GM12801 (cell line): ENCODE measurements around the gene MAFG.

Experiments
- TF ChIP-seq, protein P1 (sequence below): IDR thresholded peaks from one replicate; pipeline ENCODE4 v1.5.1; 2011; ENCODE audit warnings: control low read depth; ENCODE audit not compliant: insufficient read length; ENCODE audit errors: extremely low read depth

MAFG gene

DNA sequence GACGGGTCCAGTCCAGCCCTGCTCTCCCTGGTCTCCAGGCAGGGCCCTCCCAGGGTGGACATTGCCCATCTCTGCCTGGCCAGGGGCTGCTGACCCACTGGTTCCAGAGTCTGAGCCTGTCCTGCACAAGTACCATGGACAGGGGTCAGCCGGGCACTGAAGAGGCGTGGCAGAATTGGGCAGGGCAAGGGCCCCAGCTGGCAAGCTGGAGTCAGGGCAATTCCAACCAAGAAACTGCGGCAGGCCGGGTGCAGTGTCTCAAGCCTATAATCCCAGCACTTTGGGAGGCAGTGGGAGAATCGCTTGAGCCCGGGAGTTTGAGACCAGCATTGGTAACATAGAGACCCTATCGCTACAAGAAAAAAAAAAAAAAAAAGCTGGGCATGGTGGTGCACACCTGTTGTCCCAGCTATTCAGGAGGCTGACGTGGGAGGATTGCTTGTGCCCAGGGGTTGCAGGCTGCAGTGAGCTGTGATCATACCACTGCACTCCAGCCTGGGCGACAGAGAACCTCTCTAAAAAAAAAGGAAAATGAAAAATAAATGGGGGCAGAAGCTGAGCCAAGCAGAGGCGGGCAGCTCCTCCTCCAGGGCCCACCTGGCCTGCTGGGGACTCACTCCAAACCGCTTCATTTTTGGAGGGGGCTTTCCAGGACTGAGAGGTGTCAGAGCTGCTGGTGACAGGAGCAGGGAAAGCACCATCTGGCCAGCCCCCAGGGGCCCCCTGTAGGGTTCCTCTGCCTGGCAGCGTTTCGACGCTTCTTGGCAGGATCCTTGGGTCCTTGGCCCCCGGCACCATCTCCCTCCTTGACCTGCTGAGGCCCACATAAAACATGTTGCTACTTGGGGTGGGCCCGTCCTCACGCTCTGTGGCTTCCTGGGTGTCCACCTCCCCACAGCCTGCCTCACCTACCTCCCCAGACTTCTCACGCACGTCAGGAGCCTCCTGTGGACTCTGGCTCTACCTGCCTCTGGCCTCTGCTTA, 2.9 kb upstream of the MAFG start:
- TF ChIP-seq, protein P1, sequence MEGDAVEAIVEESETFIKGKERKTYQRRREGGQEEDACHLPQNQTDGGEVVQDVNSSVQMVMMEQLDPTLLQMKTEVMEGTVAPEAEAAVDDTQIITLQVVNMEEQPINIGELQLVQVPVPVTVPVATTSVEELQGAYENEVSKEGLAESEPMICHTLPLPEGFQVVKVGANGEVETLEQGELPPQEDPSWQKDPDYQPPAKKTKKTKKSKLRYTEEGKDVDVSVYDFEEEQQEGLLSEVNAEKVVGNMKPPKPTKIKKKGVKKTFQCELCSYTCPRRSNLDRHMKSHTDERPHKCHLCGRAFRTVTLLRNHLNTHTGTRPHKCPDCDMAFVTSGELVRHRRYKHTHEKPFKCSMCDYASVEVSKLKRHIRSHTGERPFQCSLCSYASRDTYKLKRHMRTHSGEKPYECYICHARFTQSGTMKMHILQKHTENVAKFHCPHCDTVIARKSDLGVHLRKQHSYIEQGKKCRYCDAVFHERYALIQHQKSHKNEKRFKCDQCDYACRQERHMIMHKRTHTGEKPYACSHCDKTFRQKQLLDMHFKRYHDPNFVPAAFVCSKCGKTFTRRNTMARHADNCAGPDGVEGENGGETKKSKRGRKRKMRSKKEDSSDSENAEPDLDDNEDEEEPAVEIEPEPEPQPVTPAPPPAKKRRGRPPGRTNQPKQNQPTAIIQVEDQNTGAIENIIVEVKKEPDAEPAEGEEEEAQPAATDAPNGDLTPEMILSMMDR = no peak

DNA sequence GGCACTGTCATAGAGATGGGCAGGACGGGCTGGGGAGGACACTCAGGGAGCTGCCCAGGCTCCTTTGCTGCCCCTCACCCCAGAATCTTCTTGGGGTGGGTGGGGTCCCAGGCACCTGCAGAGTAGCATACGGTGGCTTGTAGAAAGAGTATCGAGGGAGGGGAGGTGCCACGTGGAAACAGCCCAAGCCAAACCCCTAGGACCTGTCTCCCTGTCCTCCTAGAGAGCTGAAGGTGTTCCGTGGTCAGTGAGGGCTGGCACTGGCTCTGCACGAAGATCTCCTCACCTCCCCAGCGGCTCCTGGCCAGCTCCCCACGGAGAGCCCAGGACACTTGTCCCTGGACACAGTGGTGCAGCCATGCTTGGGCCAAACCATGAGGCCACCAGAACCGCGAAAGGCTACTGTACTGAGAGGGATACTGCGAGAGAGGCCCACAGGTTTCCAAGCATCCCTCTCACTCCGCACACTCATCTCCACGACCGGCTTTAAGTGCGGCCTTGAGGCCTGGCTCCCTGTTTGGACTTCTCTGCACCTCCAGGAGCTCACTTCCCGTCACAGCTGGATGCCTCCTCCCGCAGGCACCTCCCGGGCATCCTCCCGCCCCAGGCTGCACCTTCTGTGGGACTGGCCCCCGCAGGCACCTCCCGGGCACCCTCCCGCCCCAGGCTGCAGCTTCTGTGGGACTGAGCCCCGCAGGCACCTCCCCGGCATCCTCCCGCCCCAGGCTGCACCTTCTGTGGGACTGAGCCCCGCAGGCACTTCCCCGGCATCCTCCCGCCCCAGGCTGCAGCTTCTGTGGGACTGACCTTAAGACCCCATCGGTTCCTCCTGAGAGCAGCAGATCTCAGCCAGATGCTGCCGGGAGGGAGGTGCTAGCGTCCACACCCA, 2.0 kb upstream of the MAFG start:
- TF ChIP-seq, protein P1 = no peak

DNA sequence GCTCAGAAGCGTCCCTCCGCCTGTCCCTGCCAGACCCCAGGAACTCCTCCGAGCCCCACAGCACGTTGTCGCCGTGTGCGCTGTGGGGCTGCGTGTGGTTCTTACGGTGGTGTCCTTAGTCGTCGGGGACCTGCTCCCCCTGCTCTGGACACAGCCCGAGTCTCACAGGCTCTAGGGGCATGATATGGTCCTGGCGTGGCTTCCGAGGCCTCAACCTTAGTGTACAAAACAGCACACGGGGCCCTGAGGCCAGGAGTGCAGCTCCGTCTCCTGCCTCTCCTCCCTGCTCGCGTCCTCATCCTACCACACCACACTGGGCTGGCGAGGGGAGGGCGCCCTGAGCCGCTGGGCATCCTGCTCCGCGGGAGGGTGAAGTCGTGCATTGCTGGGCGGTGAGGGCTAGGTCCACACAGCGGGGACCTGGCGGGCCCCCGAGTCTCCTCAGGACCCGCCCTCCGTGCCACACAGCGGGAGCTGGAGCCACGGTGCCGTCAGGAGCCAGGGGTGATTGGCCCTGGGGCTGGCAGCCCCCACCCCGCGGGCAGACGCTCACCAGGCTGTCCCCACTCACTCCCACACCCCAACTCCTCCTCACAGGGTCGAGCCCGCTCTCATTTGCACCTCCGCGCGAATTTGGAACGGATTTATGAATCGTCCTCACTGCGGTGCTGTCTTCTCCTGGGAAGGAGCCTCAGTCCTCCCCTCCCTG, 1.2 kb upstream of the MAFG start:
- TF ChIP-seq, protein P1 = no peak

DNA sequence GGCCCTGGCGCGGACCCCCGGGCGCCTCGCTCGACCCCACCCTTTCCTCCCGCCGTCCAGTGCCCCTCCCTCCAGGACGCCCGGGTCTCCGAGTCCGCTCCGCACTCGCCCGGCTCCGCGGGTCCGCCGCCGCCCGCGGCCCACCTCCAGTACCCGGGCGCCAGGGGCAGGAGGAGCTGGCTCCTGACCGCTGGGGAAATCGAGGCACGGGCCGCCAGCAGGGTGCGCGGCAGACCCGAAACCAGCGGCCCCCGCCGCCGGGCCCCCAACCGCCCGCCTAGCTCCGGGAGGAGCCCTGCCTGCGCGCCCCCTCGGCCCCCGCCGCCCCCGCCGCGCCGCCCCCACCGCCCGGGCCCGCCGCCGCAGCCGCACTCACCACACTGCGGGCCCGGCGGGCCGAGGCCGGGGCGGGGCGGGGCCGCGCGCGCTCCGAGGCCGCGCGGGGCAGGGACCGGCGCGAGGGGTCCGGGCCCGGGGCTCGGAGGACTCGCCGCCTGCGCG, 333 bp downstream of the MAFG start:
- TF ChIP-seq, protein P1 = no peak

DNA sequence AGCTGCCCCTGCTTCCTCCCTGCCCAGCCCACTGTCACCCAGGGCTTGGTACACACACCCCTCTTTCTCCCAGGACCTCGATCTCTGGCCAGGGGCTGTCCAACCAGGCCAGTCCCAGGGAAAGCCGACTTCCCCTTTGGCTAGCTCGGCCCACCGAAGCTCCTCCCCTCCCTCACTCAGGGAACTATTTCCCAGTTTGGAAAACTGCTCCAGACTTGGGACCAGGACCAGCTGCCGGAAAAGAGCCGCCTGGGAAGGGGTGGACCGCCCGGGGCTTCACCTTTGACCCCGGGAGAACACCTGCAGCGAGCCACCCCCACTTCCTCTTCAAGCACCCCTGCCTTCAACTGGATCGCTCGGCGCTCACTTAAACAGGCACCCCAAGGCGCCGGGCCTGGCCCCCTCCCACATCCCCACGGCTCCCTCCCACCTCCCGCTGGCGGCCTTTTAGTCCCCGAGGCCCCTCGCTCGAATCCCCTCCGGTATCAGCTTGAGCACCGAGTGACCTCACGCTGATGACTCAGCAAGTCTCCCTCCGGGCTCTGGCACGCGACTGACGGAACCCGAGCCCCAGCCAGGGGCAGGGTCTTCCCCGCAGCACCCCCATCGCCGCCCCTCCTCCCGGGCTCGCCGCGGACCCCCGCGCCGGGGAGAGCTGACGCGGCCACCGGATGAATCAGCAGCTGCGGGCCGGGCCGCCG, 934 bp downstream of the MAFG start:
- TF ChIP-seq, protein P1 = no peak

DNA sequence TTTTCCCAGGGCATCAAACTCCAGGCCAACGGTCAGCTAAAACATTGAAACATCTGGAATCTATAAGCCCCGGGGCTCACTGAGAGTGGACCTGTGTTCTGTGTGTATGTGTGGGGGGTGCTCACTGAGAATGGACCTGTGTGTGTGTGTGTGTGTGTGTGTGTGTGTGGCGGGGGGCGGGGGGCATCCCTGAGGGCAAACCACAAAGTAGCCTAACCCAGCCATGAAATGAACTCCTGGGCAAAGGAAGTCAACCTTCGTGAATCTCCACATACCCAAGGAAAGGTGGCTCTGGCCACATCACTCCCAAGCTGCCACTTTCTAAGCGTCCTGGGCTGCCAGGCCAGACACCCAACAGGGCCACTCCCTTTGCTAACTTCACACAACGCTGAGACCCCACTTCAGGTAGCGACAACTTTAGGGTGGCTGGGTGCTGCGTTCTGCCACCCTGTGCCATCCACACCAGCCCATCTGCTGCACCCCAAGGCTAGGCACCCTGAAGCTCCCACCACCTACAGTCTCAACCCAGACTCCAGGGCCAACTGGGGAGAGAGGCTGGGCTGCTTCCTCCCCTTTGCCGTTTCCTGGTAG, 1.6 kb downstream of the MAFG start:
- TF ChIP-seq, protein P1 = no peak
